Measurements from ENCODE around the gene PALM3. TPM values are rescaled to one million over a fixed set of nuclear protein-coding genes. Genes with fewer than 3 reads are reported as not detected.

Gene PALM3, protein sequence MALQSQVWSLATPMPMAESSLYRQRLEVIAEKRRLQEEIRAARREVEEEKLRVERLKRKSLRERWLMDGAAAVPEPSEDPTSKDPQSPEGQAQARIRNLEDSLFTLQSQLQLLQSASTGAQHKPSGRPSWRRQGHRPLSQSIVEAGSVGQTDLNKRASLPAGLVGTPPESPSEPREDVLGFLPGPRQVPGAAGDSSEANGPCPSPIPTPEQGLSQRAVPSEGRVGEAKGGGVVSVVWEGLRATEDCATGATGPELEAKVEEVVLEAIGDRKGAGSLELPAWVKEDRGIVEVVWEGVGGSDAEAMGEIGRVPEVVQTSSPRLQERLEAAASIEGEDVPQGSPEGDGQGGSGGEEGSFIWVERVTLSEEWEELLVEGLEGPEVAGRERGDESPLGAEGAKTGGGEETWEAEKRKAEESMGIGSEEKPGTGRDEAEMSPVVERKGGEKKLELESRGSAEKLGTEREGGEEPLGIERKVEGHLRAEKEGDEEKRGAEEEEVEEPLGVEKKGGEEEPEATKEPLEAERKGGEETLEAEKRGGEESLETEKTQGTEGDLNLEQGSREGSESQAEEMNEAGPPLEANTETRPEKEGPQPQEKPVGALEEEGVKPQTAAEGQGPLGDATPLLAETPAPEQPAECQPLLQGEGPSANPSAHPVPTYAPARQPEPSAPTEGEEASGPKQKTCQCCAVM
- not detected for total RNA-seq (2013)
- not detected for polyA plus RNA-seq
- not detected in 2 replicates for polyA minus RNA-seq
- total RNA-seq, result 0 to 1.5 (median 0.05) reads per million in 11 experiments

GRCh38 chr19:14061751-14062557, at the start of gene PALM3:
PALM3 (minus strand) TSS chr19:14062076; CDS start chr19:14061980, 96 bp downstream.
- H3K79me2 ChIP-seq (ENCODE audit: insufficient read depth, low read length), result no peaks in the 10 kb centered on the region
- no peak within 1 kb of the TSS for H3K4me3 Mint-ChIP-seq
- H3K27ac ChIP-seq (ENCODE audit: low read depth in 1 of 2, low read length in 2 of 2), result no peak within 1 kb of the TSS
- no peak within 1 kb of the TSS for H3K9ac ChIP-seq (ENCODE audit: insufficient read depth, low read length, poor library complexity, severe bottlenecking)
- no peak for TF ChIP-seq CTCF (IDR thresholded peaks at IDR 0.05)
- peak within 1 kb of the TSS in 2 of 7 donors; percentile 38 to 61 for H3K27ac Mint-ChIP-seq
- intact Hi-C loops (cut with micrococcal nuclease), result no loop called here
- no peak within 1 kb of the TSS for H2AFZ ChIP-seq (ENCODE audit: insufficient read depth, low read depth, low read length, poor library complexity, severe bottlenecking)
- no peaks in the 10 kb centered on the region for H3K36me3 ChIP-seq (replicated peaks in 1 of 2; ENCODE audit: control insufficient read depth in 1 of 2, insufficient read depth in 2 of 2, low read length in 2 of 2)
- H3K9me3 ChIP-seq (replicated peaks in 1 of 2; ENCODE audit: control insufficient read depth in 1 of 2, insufficient read depth in 1 of 2, low read length in 2 of 2), result peaks cover 0 to 3% of the 10 kb centered on the region in 2 donors
- peaks cover 16 to 40% of the 10 kb centered on the region in 2 donors for H3K27me3 ChIP-seq (ENCODE audit: control insufficient read depth in 2 of 2, insufficient read depth in 2 of 2, low read length in 2 of 2)
- peaks cover 0 to 12% (median 1%) of the 10 kb centered on the region in 7 donors for H3K9me3 Mint-ChIP-seq
- peaks cover 20% of the 10 kb centered on the region for H3K4me1 Mint-ChIP-seq
- no peak within 1 kb of the TSS for H3K4me2 ChIP-seq (replicated peaks; ENCODE audit: extremely low read depth, low read length, poor library complexity, severe bottlenecking)
- H3K4me1 ChIP-seq (ENCODE audit: control insufficient read depth in 1 of 2, insufficient read depth in 2 of 2, low read length in 2 of 2), result peaks cover 6 to 9% of the 10 kb centered on the region in 2 donors
- no peaks in the 10 kb centered on the region for H4K20me1 ChIP-seq (ENCODE audit: insufficient read depth, low read length)
- no peak for DNase-seq
- no peak within 1 kb of the TSS for H3K4me3 ChIP-seq (replicated peaks in 1 of 3; ENCODE audit: low read depth in 2 of 3, low read length in 3 of 3)
- H3K36me3 Mint-ChIP-seq, result peaks cover 4 to 5% of the 10 kb centered on the region in 2 donors
- 86% methylated on average over 13 of the region's 19 CpGs for WGBS (ENCODE audit: insufficient coverage)
- peaks cover 35 to 53% (median 49%) of the 10 kb centered on the region in 3 donors for H3K27me3 Mint-ChIP-seq (ENCODE audit: low read depth in 3 of 3)

DNA sequence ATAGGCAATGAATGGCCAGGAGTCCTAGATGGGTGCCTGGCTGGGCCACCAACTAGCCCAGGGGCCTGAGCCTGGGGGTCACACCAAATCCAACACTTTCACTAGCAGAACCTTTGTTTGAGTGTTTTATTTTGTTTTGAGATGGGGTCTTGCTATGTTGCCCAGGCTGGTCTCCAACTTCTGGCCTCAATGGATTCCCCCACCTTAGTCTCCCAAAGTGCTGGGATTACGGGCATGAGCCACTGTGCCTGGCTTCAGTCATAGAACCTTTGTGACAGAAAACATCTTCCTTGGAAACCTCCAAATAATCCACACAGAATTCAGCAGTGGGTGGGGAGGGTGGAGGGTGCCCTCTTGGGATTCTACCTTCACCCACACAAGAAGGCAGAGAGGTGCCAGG, 49.6 kb upstream of the PALM3 start:
- H3K4me3 ChIP-seq (replicated peaks in 1 of 3; ENCODE audit: low read depth in 2 of 3, low read length in 3 of 3), result no peak overlapping the region
- intact Hi-C loops (cut with micrococcal nuclease), result no loop called here

More for the DNA sequence above, 49.6 kb upstream of the PALM3 start:
- Histone ChIP-seq H3K9ac (ENCODE audit: insufficient read depth, low read length, poor library complexity, severe bottlenecking) (no peak overlapping the region), H3K79me2 (ENCODE audit: insufficient read depth, low read length) (peaks cover 79% of the 10 kb centered on the region), H3K9me3 (replicated peaks in 1 of 2; ENCODE audit: control insufficient read depth in 1 of 2, insufficient read depth in 1 of 2, low read length in 2 of 2) (no peaks in the 10 kb centered on the region), H3K27me3 (ENCODE audit: control insufficient read depth in 2 of 2, insufficient read depth in 2 of 2, low read length in 2 of 2) (no peaks in the 10 kb centered on the region), H3K4me1 (ENCODE audit: control insufficient read depth in 1 of 2, insufficient read depth in 2 of 2, low read length in 2 of 2) (peaks cover 44 to 49% of the 10 kb centered on the region in 2 donors), H3K27ac (ENCODE audit: low read depth in 1 of 2, low read length in 2 of 2) (peak overlapping the region in 1 of 2 donors; percentile 86), H3K4me2 (replicated peaks; ENCODE audit: extremely low read depth, low read length, poor library complexity, severe bottlenecking) (no peak overlapping the region), H3K36me3 (replicated peaks in 1 of 2; ENCODE audit: control insufficient read depth in 1 of 2, insufficient read depth in 2 of 2, low read length in 2 of 2) (peaks cover 20 to 28% of the 10 kb centered on the region in 2 donors), H2AFZ (ENCODE audit: insufficient read depth, low read depth, low read length, poor library complexity, severe bottlenecking) (no peak overlapping the region), H4K20me1 (ENCODE audit: insufficient read depth, low read length) (peaks cover 94% of the 10 kb centered on the region)
- no peak overlapping the region for H3K27ac Mint-ChIP-seq
- H3K4me3 Mint-ChIP-seq, result no peak overlapping the region
- H3K27me3 Mint-ChIP-seq (ENCODE audit: low read depth in 3 of 3), result peaks cover 0 to 1% (median 0%) of the 10 kb centered on the region in 3 donors
- H3K4me1 Mint-ChIP-seq, result peaks cover 47% of the 10 kb centered on the region
- DNase-seq, result no peak
- H3K9me3 Mint-ChIP-seq, result no peaks in the 10 kb centered on the region
- no CpG with 5 or more reads among the region's 1 CpG for WGBS (ENCODE audit: insufficient coverage)
- H3K36me3 Mint-ChIP-seq, result peaks cover 12 to 60% of the 10 kb centered on the region in 2 donors
- no peak for TF ChIP-seq CTCF (IDR thresholded peaks at IDR 0.05)

All from CD14-positive monocyte (primary cell).